Activated CD8-positive, alpha-beta T cell treated with anti-CD3 and anti-CD28 coated beads for 36 hours (primary cell): ENCODE data around the gene GNLY. TPM values are rescaled to one million over a fixed set of nuclear protein-coding genes. Genes with fewer than 3 reads are reported as not detected.
"Not testable (repeated sequence)": the region's sequence is repeated elsewhere in the genome, so short reads cannot be mapped to it uniquely, and the experiment has no call there.

Experiments used
- ATAC-seq: fragments of 200-7000 bp; cut with Tn5 transposase; one replicate; pipeline ENCODE4 v1.10.0; 2021; ENCODE audit warnings: mild to moderate bottlenecking, moderate library complexity
- CTCF ChIA-PET: fragments of 350-600 bp; sonication (Branson Sonifier 250); formaldehyde crosslinking; loops from one replicate; lab custom pipeline; 2021; ENCODE audit warnings: antibody characterized with exemption; lab: Charles Lee
- POLR2A ChIA-PET: fragments of 350-600 bp; sonication (Branson Sonifier 250); formaldehyde crosslinking; loops from one replicate; lab custom pipeline; 2021; ENCODE audit warnings: antibody characterized with exemption; lab: Charles Lee
- DNase-seq: peaks from one replicate; pipeline ENCODE4 v3.0.0-alpha.2; 2020
- H3K27ac Mint-ChIP-seq: one replicate; pipeline ENCODE4 v1.8.0; 2021; ENCODE audit warnings: mild to moderate bottlenecking, mixed read lengths
- H3K27me3 Mint-ChIP-seq: one replicate; pipeline ENCODE4 v1.8.0; 2021; ENCODE audit warnings: mixed read lengths
- H3K36me3 Mint-ChIP-seq: one replicate; pipeline ENCODE4 v1.8.0; 2021; ENCODE audit warnings: low read depth, mixed read lengths
- H3K4me1 Mint-ChIP-seq: one replicate; pipeline ENCODE4 v1.8.0; 2021; ENCODE audit warnings: low read depth, mixed read lengths
- H3K4me3 Mint-ChIP-seq: one replicate; pipeline ENCODE4 v1.8.0; 2021; ENCODE audit warnings: mild to moderate bottlenecking, moderate library complexity, mixed read lengths
- H3K9me3 Mint-ChIP-seq: one replicate; pipeline ENCODE4 v1.8.0; 2021; ENCODE audit warnings: mixed read lengths
- intact Hi-C: fragments of 100-400 bp; cut with micrococcal nuclease; formaldehyde crosslinking; loops from one replicate; pipeline ENCODE4 v1.10.0; 2022
- total RNA-seq, 2 experiments: library from RNA; stranded (reverse); gene quantifications; one replicate each; pipeline ENCODE4 v1.2.3, GENCODE V29; 2021
- TF ChIP-seq, protein P1 (sequence below): fragments of 200-600 bp; IDR thresholded peaks from one replicate; pipeline ENCODE4 v1.8.0; 2022; ENCODE audit warnings: antibody characterized with exemption, mild to moderate bottlenecking

GNLY gene
- total RNA-seq, 2 experiments from 2014 or later: 46.7 to 52.6 TPM

DNA sequence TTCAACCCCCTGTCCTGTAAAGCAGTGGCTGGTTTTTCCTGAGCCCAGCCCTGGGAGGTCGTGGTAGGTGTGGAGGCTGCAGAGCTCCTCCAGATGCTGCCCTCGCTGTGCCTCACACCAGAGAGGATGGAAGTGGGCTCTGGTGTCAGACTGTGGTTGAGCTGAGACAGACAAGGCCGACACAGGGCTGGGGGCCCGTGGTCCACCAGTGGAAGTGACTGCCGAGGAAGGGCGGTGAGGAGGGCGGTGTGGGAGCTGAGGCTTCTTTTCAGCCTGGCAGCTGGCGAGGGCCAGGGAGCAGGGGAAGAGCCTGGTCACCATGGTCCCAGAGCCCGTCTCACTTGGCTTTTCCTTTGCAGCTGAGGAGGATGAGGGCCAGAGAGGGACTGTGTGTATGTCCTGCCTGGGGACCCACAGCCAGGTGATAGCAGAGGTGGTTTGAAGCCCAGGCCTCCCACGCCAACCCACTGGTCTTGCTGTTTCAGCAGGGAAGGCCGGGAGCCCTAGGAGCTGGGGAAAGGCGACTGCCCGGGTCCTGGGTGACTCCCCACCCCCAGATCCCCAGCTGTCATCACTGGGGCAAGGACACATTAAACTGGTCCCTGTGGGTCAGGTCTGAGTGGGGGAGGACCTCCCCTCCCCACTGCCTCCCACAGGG is 34.7 kb upstream of the GNLY start:
- Mint-ChIP-seq H3K27me3 (no peaks in the 10 kb centered on the region), H3K36me3 (peaks cover 7% of the 10 kb centered on the region), H3K4me3 (no peak overlapping the region), H3K4me1 (no peaks in the 10 kb centered on the region), H3K27ac (no peak overlapping the region), H3K9me3 (no peaks in the 10 kb centered on the region)
- ChIA-PET CTCF (interaction anchor here (0.7 to 6.7 kb wide), 7 partner anchors 10 to 90 kb away, joined by 3 to 39 read pairs (median 7); no protein-coding TSS in a partner anchor), POLR2A (interaction anchor here (0.6 to 1.0 kb wide), 2 partner anchors 11 to 332 kb away, joined by 3 to 4 read pairs; no protein-coding TSS in a partner anchor)
- ATAC-seq (no peak), DNase-seq (no peak)
- intact Hi-C loops: no loop called here
- TF ChIP-seq, protein P1, sequence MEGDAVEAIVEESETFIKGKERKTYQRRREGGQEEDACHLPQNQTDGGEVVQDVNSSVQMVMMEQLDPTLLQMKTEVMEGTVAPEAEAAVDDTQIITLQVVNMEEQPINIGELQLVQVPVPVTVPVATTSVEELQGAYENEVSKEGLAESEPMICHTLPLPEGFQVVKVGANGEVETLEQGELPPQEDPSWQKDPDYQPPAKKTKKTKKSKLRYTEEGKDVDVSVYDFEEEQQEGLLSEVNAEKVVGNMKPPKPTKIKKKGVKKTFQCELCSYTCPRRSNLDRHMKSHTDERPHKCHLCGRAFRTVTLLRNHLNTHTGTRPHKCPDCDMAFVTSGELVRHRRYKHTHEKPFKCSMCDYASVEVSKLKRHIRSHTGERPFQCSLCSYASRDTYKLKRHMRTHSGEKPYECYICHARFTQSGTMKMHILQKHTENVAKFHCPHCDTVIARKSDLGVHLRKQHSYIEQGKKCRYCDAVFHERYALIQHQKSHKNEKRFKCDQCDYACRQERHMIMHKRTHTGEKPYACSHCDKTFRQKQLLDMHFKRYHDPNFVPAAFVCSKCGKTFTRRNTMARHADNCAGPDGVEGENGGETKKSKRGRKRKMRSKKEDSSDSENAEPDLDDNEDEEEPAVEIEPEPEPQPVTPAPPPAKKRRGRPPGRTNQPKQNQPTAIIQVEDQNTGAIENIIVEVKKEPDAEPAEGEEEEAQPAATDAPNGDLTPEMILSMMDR: no peak

GRCh38 chr2:85660301-85660700 is 33.9 kb upstream of the GNLY start:
- intact Hi-C loops, H3K4me1 Mint-ChIP-seq, ATAC-seq, H3K9me3 Mint-ChIP-seq, H3K27me3 Mint-ChIP-seq, POLR2A ChIA-PET, H3K27ac Mint-ChIP-seq, H3K36me3 Mint-ChIP-seq, H3K4me3 Mint-ChIP-seq, DNase-seq: not testable (repeated sequence)
- CTCF ChIA-PET: interaction anchor here (1.2 to 6.7 kb wide), 4 partner anchors 11 to 69 kb away, joined by 3 to 39 read pairs (median 11); no protein-coding TSS in a partner anchor

DNA sequence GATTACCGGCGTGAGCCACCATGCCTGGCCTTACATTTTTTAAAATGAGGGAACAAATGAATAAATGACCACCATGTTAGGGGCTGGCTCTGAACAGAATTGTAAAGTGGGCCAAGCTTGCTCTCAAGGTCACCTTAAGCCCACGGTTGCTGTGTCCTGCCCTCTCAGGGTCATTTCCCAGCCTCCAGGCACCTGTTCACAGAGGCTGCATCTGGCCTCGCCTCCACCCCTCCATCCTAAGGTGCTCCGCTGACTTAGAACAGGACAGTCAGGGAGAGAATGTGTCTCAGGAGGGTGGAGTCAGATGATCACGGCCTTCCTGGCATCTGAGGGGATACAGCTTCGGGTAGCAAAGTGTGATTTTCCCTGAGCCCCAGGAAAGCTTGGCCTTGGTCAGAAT is 33.4 kb upstream of the GNLY start:
- peaks cover 7% of the 10 kb centered on the region for H3K36me3 Mint-ChIP-seq
- H3K27ac Mint-ChIP-seq: no peak overlapping the region
- no peaks in the 10 kb centered on the region for H3K27me3 Mint-ChIP-seq
- no peaks in the 10 kb centered on the region for H3K4me1 Mint-ChIP-seq
- H3K4me3 Mint-ChIP-seq: no peak overlapping the region
- no peaks in the 10 kb centered on the region for H3K9me3 Mint-ChIP-seq
- no peak for ATAC-seq
- intact Hi-C loops: no loop called here
- CTCF ChIA-PET: interaction anchor here (1.2 to 6.7 kb wide), 3 partner anchors 12 to 46 kb away, joined by 3 to 39 read pairs (median 15); no protein-coding TSS in a partner anchor
- POLR2A ChIA-PET: no interaction called here
- no peak for DNase-seq
- TF ChIP-seq, protein P1: no peak

DNA sequence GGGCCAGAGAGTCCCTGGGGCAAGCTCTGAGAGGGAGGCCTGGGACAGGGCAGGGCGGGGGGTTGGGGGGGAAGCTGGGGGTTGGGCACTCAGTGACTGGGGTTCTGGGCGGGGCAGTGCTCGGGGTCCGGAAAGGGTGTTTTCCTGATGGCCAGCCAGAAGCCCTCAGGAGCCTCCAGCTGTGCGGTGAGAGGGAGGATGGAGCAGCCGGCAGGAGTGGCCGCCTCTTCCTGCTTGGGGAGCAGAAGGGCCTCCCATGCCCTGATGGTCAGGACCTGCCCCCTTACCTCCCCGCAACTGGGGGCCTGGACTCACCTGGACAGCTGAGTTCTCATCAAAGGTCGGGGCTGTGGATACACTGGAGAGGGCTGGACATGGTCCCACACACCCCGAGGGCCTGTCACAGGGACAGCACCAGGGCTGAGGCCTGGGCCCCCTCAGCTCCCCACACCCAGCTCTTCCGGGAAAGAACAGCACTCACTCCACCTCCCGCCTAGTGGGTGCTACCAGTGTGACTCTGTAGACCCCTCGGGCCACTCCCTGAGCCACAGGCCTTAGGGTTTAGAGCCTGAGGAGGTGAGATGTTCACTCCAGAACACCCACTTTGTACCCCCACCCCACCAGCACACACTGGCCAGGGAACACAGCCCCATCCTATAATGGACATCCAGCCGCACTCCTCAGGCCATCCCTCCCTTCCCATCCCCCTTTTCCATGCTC is 32.9 kb upstream of the GNLY start:
- H3K9me3 Mint-ChIP-seq: no peaks in the 10 kb centered on the region
- CTCF ChIA-PET: interaction anchor here (1.1 to 6.7 kb wide), 3 partner anchors 12 to 45 kb away, joined by 3 to 39 read pairs (median 3); no protein-coding TSS in a partner anchor
- DNase-seq (no peak), ATAC-seq (no peak)
- TF ChIP-seq, protein P1: no peak
- no peak overlapping the region for H3K27ac Mint-ChIP-seq
- no peaks in the 10 kb centered on the region for H3K27me3 Mint-ChIP-seq
- no peaks in the 10 kb centered on the region for H3K4me1 Mint-ChIP-seq
- H3K4me3 Mint-ChIP-seq: no peak overlapping the region
- peaks cover 7% of the 10 kb centered on the region for H3K36me3 Mint-ChIP-seq
- intact Hi-C loops: no loop called here
- POLR2A ChIA-PET: no interaction called here

DNA sequence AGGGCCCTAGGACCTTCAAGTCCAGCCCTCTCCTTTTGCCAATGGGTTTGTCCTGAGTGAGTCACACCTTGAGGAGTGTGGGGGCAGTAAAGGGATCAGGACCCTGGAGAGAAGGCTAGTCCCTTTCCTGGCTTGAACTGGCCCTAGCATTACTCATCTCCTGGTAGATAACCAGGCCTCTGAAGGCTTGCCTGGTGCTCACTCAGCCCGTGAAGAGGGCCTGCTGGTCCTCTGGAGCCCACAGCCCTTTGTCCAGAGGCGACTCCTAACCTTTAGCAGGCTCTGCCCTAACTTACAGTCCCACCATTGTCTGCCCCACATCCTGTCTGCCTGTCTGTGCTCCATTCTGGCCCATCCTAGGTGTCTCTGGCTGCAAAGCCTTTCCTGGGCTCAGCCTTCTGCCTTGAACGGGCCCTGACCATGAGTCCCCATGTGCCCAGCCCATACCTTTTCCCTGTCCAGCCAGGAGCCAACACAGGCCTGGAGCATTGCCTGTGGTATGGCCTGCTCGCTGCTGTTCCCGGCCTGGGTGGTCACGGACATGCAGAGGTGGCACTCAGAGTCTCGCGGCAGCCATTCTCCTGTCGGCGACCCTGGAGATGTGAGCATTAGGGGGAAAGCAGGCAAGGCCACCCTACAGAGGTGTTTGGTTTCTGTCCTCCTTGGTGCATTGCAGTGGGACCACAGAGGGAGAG is 31.1 kb upstream of the GNLY start:
- Mint-ChIP-seq H3K27me3 (no peaks in the 10 kb centered on the region), H3K9me3 (no peaks in the 10 kb centered on the region), H3K4me1 (no peaks in the 10 kb centered on the region), H3K4me3 (no peak overlapping the region), H3K36me3 (peaks cover 7% of the 10 kb centered on the region), H3K27ac (no peak overlapping the region)
- DNase-seq (no peak), ATAC-seq (no peak)
- intact Hi-C loops: no loop called here
- TF ChIP-seq, protein P1: no peak
- ChIA-PET CTCF (interaction anchor here (0.9 kb wide), 1 partner anchor 43 kb away, joined by 3 read pairs; no protein-coding TSS in a partner anchor), POLR2A (no interaction called here)
